H1 (cell line): ENCODE data around the gene FRMPD2. TPM values are rescaled to one million over a fixed set of nuclear protein-coding genes. Genes with fewer than 3 reads are reported as not detected.
"Not testable (repeated sequence)": the region's sequence is repeated elsewhere in the genome, so short reads cannot be mapped to it uniquely, and the experiment has no call there.

Experiments
- CTCF ChIA-PET: fragments of 300-600 bp; sonication (Branson Sonifier 250); formaldehyde crosslinking; loops from one replicate; lab custom pipeline; 2021; ENCODE audit not compliant: partially characterized antibody; lab: Charles Lee
- POLR2A ChIA-PET: fragments of 300-600 bp; sonication (Branson Sonifier 250); formaldehyde crosslinking; loops from one replicate; lab custom pipeline; 2021; ENCODE audit warnings: inconsistent platforms; ENCODE audit not compliant: partially characterized antibody; lab: Charles Lee
- DNase-seq, 2 experiments: peaks; one replicate each; pipeline versions ENCODE4 v3.0.0 to v3.0.0-alpha.2; 2010 to 2022; ENCODE audit warnings: low spot score in 2 of 2, low read depth in 1 of 2, mixed read lengths in 1 of 2
- FAIRE-seq: peaks from 2 replicates; lab custom pipeline; 2011; peaks lifted over from hg19 to GRCh38; lab: Jason Lieb, UNC
- H2AFZ ChIP-seq: 2 replicates; pipeline ENCODE4 v1.8.1; 2012; ENCODE audit warnings: low read length, inconsistent platforms
- H2AK5ac ChIP-seq: 2 replicates; pipeline ENCODE4 v1.6.1; 2013; ENCODE audit warnings: low read depth, low read length
- H2BK120ac ChIP-seq: replicated peaks from 2 replicates; pipeline ENCODE3; 2013; ENCODE audit warnings: low read depth, low read length, inconsistent platforms
- H2BK12ac ChIP-seq: 2 replicates; pipeline ENCODE4 v1.6.1; 2013; ENCODE audit warnings: low read depth, low read length
- H2BK15ac ChIP-seq: 2 replicates; pipeline ENCODE4 v1.6.1; 2013; ENCODE audit warnings: low read length
- H2BK20ac ChIP-seq: 2 replicates; pipeline ENCODE4 v1.6.1; 2013; ENCODE audit warnings: low read length
- H2BK5ac ChIP-seq: 2 replicates; pipeline ENCODE4 v1.6.1; 2013; ENCODE audit warnings: low read depth, low read length
- H3K14ac ChIP-seq: 2 replicates; pipeline ENCODE4 v1.6.1; 2013; ENCODE audit warnings: inconsistent platforms; ENCODE audit not compliant: insufficient read length
- H3K18ac ChIP-seq: 2 replicates; pipeline ENCODE4 v1.6.1; 2013; ENCODE audit warnings: low read length; ENCODE audit errors: extremely low read depth
- H3K23ac ChIP-seq: 2 replicates; pipeline ENCODE4 v1.6.1; 2013; ENCODE audit warnings: inconsistent platforms; ENCODE audit not compliant: insufficient read length
- H3K23me2 ChIP-seq: 2 replicates; pipeline ENCODE4 v1.6.1; 2013; ENCODE audit warnings: low read depth, low read length
- H3K27ac ChIP-seq: 2 replicates; pipeline ENCODE4 v1.6.1; 2011; ENCODE audit warnings: low read depth, low read length, inconsistent platforms
- H3K27me3 ChIP-seq, 4 experiments: replicated peaks in 1 of 4; 1 replicate in 1 of 4; 2 replicates in 3 of 4; pipeline versions ENCODE4 v1.6.1 to v1.8.1; 2011 to 2013; ENCODE audit warnings: low read length in 3 of 4, mild to moderate bottlenecking in 3 of 4, inconsistent platforms in 2 of 4, mixed read lengths in 2 of 4, moderate library complexity in 1 of 4; ENCODE audit not compliant: control insufficient read depth in 3 of 4, insufficient read depth in 3 of 4; ENCODE audit errors: extremely low read depth in 1 of 4
- H3K36me3 ChIP-seq, 4 experiments: 2 replicates each; pipeline versions ENCODE4 v1.6.1 to v1.8.1; 2011 to 2013; ENCODE audit warnings: mild to moderate bottlenecking in 4 of 4, low read length in 3 of 4, moderate library complexity in 2 of 4, control low read depth in 1 of 4, inconsistent platforms in 1 of 4; ENCODE audit not compliant: insufficient read depth in 4 of 4, control insufficient read depth in 2 of 4
- H3K4ac ChIP-seq: replicated peaks from 2 replicates; pipeline ENCODE3; 2013; ENCODE audit warnings: low read length, low read depth, mixed read lengths, inconsistent platforms; ENCODE audit not compliant: insufficient read length
- H3K4me1 ChIP-seq, 4 experiments: replicated peaks in 1 of 4; 1 replicate in 1 of 4; 2 replicates in 3 of 4; pipeline versions ENCODE4 v1.6.1 to v1.8.1; 2011 to 2013; ENCODE audit warnings: low read length in 3 of 4, inconsistent platforms in 2 of 4, mixed read lengths in 1 of 4; ENCODE audit not compliant: insufficient read depth in 4 of 4, control insufficient read depth in 3 of 4
- H3K4me2 ChIP-seq, 2 experiments: 2 replicates each; pipeline versions ENCODE4 v1.6.1 to v1.8.1; 2011 to 2013; ENCODE audit warnings: low read depth in 2 of 2, low read length in 2 of 2, control low read depth in 1 of 2, inconsistent platforms in 1 of 2, mild to moderate bottlenecking in 1 of 2; ENCODE audit not compliant: insufficient read depth in 1 of 2
- H3K4me3 ChIP-seq, 4 experiments: fragments of 200-600, 300-600 bp in 1 of 4; sonication (generic), shearing (Covaris generic), sonication (Bioruptor Twin) in 1 of 4; 2 replicates each; pipeline versions ENCODE4 v1.5.1 to v1.8.1; 2011 to 2016; ENCODE audit warnings: low read length in 4 of 4, low read depth in 3 of 4, control low read depth in 2 of 4, inconsistent platforms in 2 of 4, mild to moderate bottlenecking in 2 of 4, mixed read lengths in 1 of 4, moderate library complexity in 1 of 4; ENCODE audit not compliant: insufficient read depth in 2 of 4; ENCODE audit errors: extremely low read depth in 1 of 4
- H3K56ac ChIP-seq: replicated peaks from 2 replicates; pipeline ENCODE3; 2013; ENCODE audit warnings: low read depth, mild to moderate bottlenecking, mixed read lengths, low read length, inconsistent platforms; ENCODE audit not compliant: insufficient read length
- H3K79me1 ChIP-seq: 2 replicates; pipeline ENCODE4 v1.6.1; 2013; ENCODE audit warnings: low read depth, low read length, control low read depth
- H3K79me2 ChIP-seq, 2 experiments: 2 replicates each; pipeline versions ENCODE4 v1.6.1 to v1.8.1; 2012 to 2013; ENCODE audit warnings: low read length in 2 of 2, mild to moderate bottlenecking in 2 of 2, inconsistent platforms in 1 of 2; ENCODE audit not compliant: insufficient read depth in 2 of 2, control insufficient read depth in 1 of 2
- H3K9ac ChIP-seq, 4 experiments: replicated peaks in 1 of 4; 1 replicate in 1 of 4; 2 replicates in 3 of 4; pipeline versions ENCODE4 v1.6.1 to v1.8.1; 2011 to 2013; ENCODE audit warnings: low read depth in 3 of 4, low read length in 3 of 4, control low read depth in 2 of 4, mild to moderate bottlenecking in 2 of 4, moderate library complexity in 2 of 4, inconsistent platforms in 1 of 4; ENCODE audit errors: extremely low read depth in 1 of 4
- H3K9me3 ChIP-seq, 2 experiments: 2 replicates each; pipeline versions ENCODE4 v1.6.1 to v1.8.1; 2012 to 2013; ENCODE audit warnings: mild to moderate bottlenecking in 2 of 2, moderate library complexity in 2 of 2, control low read depth in 1 of 2, inconsistent platforms in 1 of 2, low read depth in 1 of 2, low read length in 1 of 2, mixed read lengths in 1 of 2; ENCODE audit not compliant: insufficient read depth in 2 of 2
- H4K20me1 ChIP-seq, 2 experiments: replicated peaks in 1 of 2; 2 replicates each; pipeline versions ENCODE3 to v1.8.1; 2011 to 2013; ENCODE audit warnings: inconsistent platforms in 2 of 2, low read length in 2 of 2, mild to moderate bottlenecking in 1 of 2; ENCODE audit not compliant: insufficient read depth in 2 of 2, control insufficient read depth in 1 of 2
- H4K5ac ChIP-seq: 2 replicates; pipeline ENCODE4 v1.6.1; 2013; ENCODE audit warnings: low read length, low read depth, mixed read lengths, inconsistent platforms; ENCODE audit not compliant: insufficient read length
- H4K8ac ChIP-seq: 2 replicates; pipeline ENCODE4 v1.8.0; 2013; ENCODE audit warnings: mild to moderate bottlenecking, moderate library complexity, low read length, inconsistent platforms; ENCODE audit not compliant: insufficient read depth; ENCODE audit errors: extremely low read depth
- H4K91ac ChIP-seq: replicated peaks from 2 replicates; pipeline ENCODE3; 2013; ENCODE audit warnings: low read length, mixed read lengths, inconsistent platforms; ENCODE audit not compliant: insufficient read length
- WGBS, 2 experiments: shearing (Covaris generic) in 1 of 2; methylation state at CpG; one replicate each; pipeline versions ENCODE4 v1.1.6 to v1.1.7; 2013 to 2015; ENCODE audit warnings: low lambda C conversion rate in 2 of 2, mixed read lengths in 2 of 2, inconsistent platforms in 1 of 2, low coverage in 1 of 2, missing lambda C conversion rate in 1 of 2; ENCODE audit not compliant: insufficient replicate concordance in 2 of 2, insufficient coverage in 1 of 2, insufficient read length in 1 of 2; ENCODE audit errors: extremely low coverage in 1 of 2, missing lambda C conversion rate in 1 of 2; 5-methylcytosine and 5-hydroxymethylcytosine counted together
- polyA plus RNA-seq, 7 experiments: library from polyadenylated mRNA; depleted of rRNA in 3 of 7; stranded (reverse) in 5 of 7; unstranded in 2 of 7; fragments of >200 nt in 5 of 7; fragments of 200-250 nt in 2 of 7; gene quantifications; 1 replicate in 5 of 7; 2 replicates in 1 of 7; 4 replicates in 1 of 7; pipeline versions ENCODE4 v1.2.1 to v1.2.3, GENCODE V29; 2011 to 2013; ENCODE audit warnings: missing spikeins in 2 of 7, mixed read lengths in 2 of 7
- total RNA-seq: library from RNA; stranded (reverse); fragmentation: NEBNext Ultra II Directional; extraction: Animal tissue kit (Norgen Biotek cat#: 25700); gene quantifications from 2 replicates; pipeline ENCODE4 v1.2.1, GENCODE V29; 2021

The FRMPD2 gene
- total and polyA plus RNA-seq, 2 of the 8 experiments (the other 6 are each of a cell fraction or from before 2014, with no cell fraction given): 0.07 to 0.47 TPM

- H2BK20ac ChIP-seq, H2BK15ac ChIP-seq: not testable (repeated sequence)
- WGBS, 2 experiments: 87% methylated on average over 4 of the region's 6 CpGs; no CpG with 5 or more reads in 1 of the 2 experiments
Measured at GRCh38 chr10:48154211-48155140, 120.0 kb downstream of the FRMPD2 start.

More at GRCh38 chr10:48154211-48155140, 120.0 kb downstream of the FRMPD2 start:
- POLR2A ChIA-PET, H3K36me3 ChIP-seq, H3K9ac ChIP-seq, FAIRE-seq, H2BK12ac ChIP-seq, CTCF ChIA-PET, H3K4me3 ChIP-seq, H3K79me2 ChIP-seq, H2BK120ac ChIP-seq, H3K4me1 ChIP-seq, H4K8ac ChIP-seq, H2BK5ac ChIP-seq, H3K18ac ChIP-seq, H3K56ac ChIP-seq, H4K91ac ChIP-seq, H3K27ac ChIP-seq, H3K4ac ChIP-seq, H3K9me3 ChIP-seq, H3K27me3 ChIP-seq, H3K14ac ChIP-seq, DNase-seq, H3K23me2 ChIP-seq, H4K20me1 ChIP-seq, H4K5ac ChIP-seq, H2AK5ac ChIP-seq, H3K79me1 ChIP-seq, H3K4me2 ChIP-seq, H2AFZ ChIP-seq, H3K23ac ChIP-seq: not testable (repeated sequence)
